H1 (cell line): Measurements from ENCODE around the gene CACNB4. TPM values are rescaled to one million over a fixed set of nuclear protein-coding genes. Genes with fewer than 3 reads are reported as not detected.

ENCODE experiments used
- ATF2 ChIP-seq: IDR thresholded peaks from 2 replicates; pipeline ENCODE4 v1.6.1; 2012; ENCODE audit warnings: low read length, inconsistent platforms
- CHD1 ChIP-seq: IDR thresholded peaks from 2 replicates; pipeline ENCODE4 v1.6.1; 2012; ENCODE audit warnings: low read depth, low read length, improper control_type of control experiment
- CTCF ChIP-seq, 3 experiments: IDR thresholded peaks; 1 replicate in 2 of 3; 2 replicates in 1 of 3; pipeline versions ENCODE4 v1.5.1 to v1.6.1; 2011; ENCODE audit warnings: low read length in 3 of 3, mild to moderate bottlenecking in 3 of 3, inconsistent platforms in 2 of 3, low read depth in 1 of 3, moderate library complexity in 1 of 3; ENCODE audit not compliant: insufficient read depth in 1 of 3; ENCODE audit errors: control extremely low read depth in 1 of 3
- EP300 ChIP-seq, 2 experiments: IDR thresholded peaks; 1 replicate in 1 of 2; 2 replicates in 1 of 2; pipeline ENCODE4 v1.6.1; 2011 to 2012; ENCODE audit warnings: low read depth in 2 of 2, low read length in 2 of 2, mild to moderate bottlenecking in 2 of 2, borderline replicate concordance in 1 of 2, inconsistent platforms in 1 of 2, moderate library complexity in 1 of 2
- GTF2F1 ChIP-seq: IDR thresholded peaks from 2 replicates; pipeline ENCODE4 v1.6.1; 2012; ENCODE audit warnings: low read depth, low read length, improper control_type of control experiment, borderline replicate concordance
- JUN ChIP-seq: IDR thresholded peaks from 2 replicates; pipeline ENCODE4 v1.6.1; 2011; ENCODE audit warnings: low read depth, mild to moderate bottlenecking, improper control_type of control experiment, low read length
- JUND ChIP-seq: IDR thresholded peaks from 2 replicates; pipeline ENCODE4 v1.6.1; 2011; ENCODE audit warnings: mild to moderate bottlenecking, improper control_type of control experiment, low read length
- POLR2A ChIP-seq, 2 experiments: IDR thresholded peaks; 1 replicate in 1 of 2; 2 replicates in 1 of 2; pipeline ENCODE4 v1.6.1; 2011; ENCODE audit warnings: low read depth in 2 of 2, low read length in 2 of 2, mild to moderate bottlenecking in 2 of 2; ENCODE audit errors: control extremely low read depth in 1 of 2
- POLR2AphosphoS5 ChIP-seq: IDR thresholded peaks from 2 replicates; pipeline ENCODE4 v1.6.1; 2011; ENCODE audit warnings: low read depth, low read length
- POU5F1 ChIP-seq: IDR thresholded peaks from 2 replicates; pipeline ENCODE4 v1.6.1; 2011; ENCODE audit warnings: low read depth, mild to moderate bottlenecking, low read length, moderate library complexity
- RXRA ChIP-seq: IDR thresholded peaks from 2 replicates; pipeline ENCODE4 v1.6.1; 2011; ENCODE audit warnings: low read depth, mild to moderate bottlenecking, low read length, moderate library complexity; ENCODE audit not compliant: insufficient read depth
- SIN3A ChIP-seq, 2 experiments: IDR thresholded peaks in 1 of 2; conservative IDR thresholded peaks in 1 of 2; 2 replicates each; pipeline ENCODE4 v1.6.1; 2011 to 2012; ENCODE audit warnings: low read length in 2 of 2, improper control_type of control experiment in 1 of 2, low read depth in 1 of 2, mild to moderate bottlenecking in 1 of 2
- SP2 ChIP-seq: IDR thresholded peaks from 2 replicates; pipeline ENCODE4 v1.6.1; 2012; ENCODE audit warnings: mild to moderate bottlenecking, low read length, inconsistent platforms
- TAF1 ChIP-seq: IDR thresholded peaks from 2 replicates; pipeline ENCODE4 v1.6.1; 2011; ENCODE audit warnings: mild to moderate bottlenecking, low read depth, low read length
- TCF12 ChIP-seq: IDR thresholded peaks from 2 replicates; pipeline ENCODE4 v1.6.1; 2011; ENCODE audit warnings: low read depth, mild to moderate bottlenecking, low read length
- polyA plus RNA-seq, 7 experiments: library from polyadenylated mRNA; depleted of rRNA in 3 of 7; stranded (reverse) in 5 of 7; unstranded in 2 of 7; fragments of >200 nt in 5 of 7; fragments of 200-250 nt in 2 of 7; gene quantifications; 1 replicate in 5 of 7; 2 replicates in 1 of 7; 4 replicates in 1 of 7; pipeline versions ENCODE4 v1.2.1 to v1.2.3, GENCODE V29; 2011 to 2013; ENCODE audit warnings: missing spikeins in 2 of 7, mixed read lengths in 2 of 7
- total RNA-seq: library from RNA; stranded (reverse); fragmentation: NEBNext Ultra II Directional; extraction: Animal tissue kit (Norgen Biotek cat#: 25700); gene quantifications from 2 replicates; pipeline ENCODE4 v1.2.1, GENCODE V29; 2021

CACNB4 gene
- total and polyA plus RNA-seq, 2 of the 8 experiments (the other 6 are each of a cell fraction or from before 2014, with no cell fraction given): 2.0 to 4.0 TPM

GRCh38 chr2:152034257-152034801 is 64.5 kb downstream of the CACNB4 start (continued):
- TF ChIP-seq RXRA: no peak
- TF ChIP-seq JUND: no peak
- TF ChIP-seq CTCF (IDR thresholded peaks at IDR 0.05; ENCODE audit: control extremely low read depth in 1 of 3, insufficient read depth in 1 of 3, low read depth in 1 of 3, low read length in 3 of 3): no peak
- no peak for TF ChIP-seq SP2
- no peak for TF ChIP-seq POLR2A (IDR thresholded peaks at IDR 0.05; ENCODE audit: control extremely low read depth in 1 of 2, low read depth in 2 of 2, low read length in 2 of 2)
- 0 out of 2 replicates have a peak, but pooled peaks have one; percentile 33 for TF ChIP-seq ATF2
- no peak for TF ChIP-seq EP300 (IDR thresholded peaks at IDR 0.05; ENCODE audit: borderline replicate concordance in 1 of 2, low read depth in 2 of 2, low read length in 2 of 2)
- TF ChIP-seq JUN: no peak
- 0 out of 2 replicates have a peak, but pooled peaks have one; percentile 50 for TF ChIP-seq POLR2AphosphoS5
- TF ChIP-seq TAF1: 0 out of 2 replicates have a peak, but pooled peaks have one; percentile 20
- TF ChIP-seq TCF12: peak; percentile 48; the same call in 1 of the 2 replicates
- no peak for TF ChIP-seq CHD1
- no peak for TF ChIP-seq SIN3A (conservative IDR thresholded peaks at IDR 0.05 in 1 of 2, IDR thresholded peaks at IDR 0.05 in 1 of 2; ENCODE audit: low read depth in 1 of 2, low read length in 2 of 2)
- TF ChIP-seq GTF2F1: no peak
- TF ChIP-seq POU5F1: no peak
- TF ChIP-seq, all 59 proteins: peak for 5
